Activated CD4-positive, CD25-positive, alpha-beta regulatory T cell (primary cell): ENCODE results near the gene ZBTB7A.

Experiments used
- DNase-seq, 4 experiments: peaks; one replicate each; lab custom pipeline; 2025; lab: John Stamatoyannopoulos, UW

Gene ZBTB7A

GRCh38 chr19:4094291-4094690 is 27.6 kb upstream of the ZBTB7A start:
- no peak for DNase-seq

- no peak for DNase-seq
Measured at GRCh38 chr19:4093643-4094175, 27.0 kb upstream of the ZBTB7A start.

GRCh38 chr19:4090356-4091220 is 23.9 kb upstream of the ZBTB7A start:
- DNase-seq: no peak

GRCh38 chr19:4089946-4090345 is 23.2 kb upstream of the ZBTB7A start:
- DNase-seq: no peak

GRCh38 chr19:4089400-4089908 is 22.8 kb upstream of the ZBTB7A start:
- DNase-seq: peak in 1 of 4 experiments; percentile 14

- DNase-seq: no peak
Measured at GRCh38 chr19:4088975-4089374, 22.3 kb upstream of the ZBTB7A start.

- DNase-seq: no peak
Measured at GRCh38 chr19:4087787-4088679, 21.3 kb upstream of the ZBTB7A start.

- DNase-seq: no peak
Measured at GRCh38 chr19:4086411-4086867, 19.7 kb upstream of the ZBTB7A start.

- no peak for DNase-seq
Measured at GRCh38 chr19:4084547-4084877, 17.8 kb upstream of the ZBTB7A start.

GRCh38 chr19:4083677-4084546 is 17.2 kb upstream of the ZBTB7A start:
- DNase-seq: no peak

- no peak for DNase-seq
Measured at GRCh38 chr19:4082172-4082571, 15.5 kb upstream of the ZBTB7A start.

GRCh38 chr19:4081441-4082129 is 14.9 kb upstream of the ZBTB7A start:
- DNase-seq: no peak

GRCh38 chr19:4080473-4080872 is 13.8 kb upstream of the ZBTB7A start:
- DNase-seq: no peak

- DNase-seq: peak in 1 of 4 experiments; percentile 32
Measured at GRCh38 chr19:4077800-4078684, 11.3 kb upstream of the ZBTB7A start.

- DNase-seq: no peak
Measured at GRCh38 chr19:4077007-4077374, 10.3 kb upstream of the ZBTB7A start.

- DNase-seq: no peak
Measured at GRCh38 chr19:4075373-4075772, 8.7 kb upstream of the ZBTB7A start.

GRCh38 chr19:4071610-4072009 is 4.9 kb upstream of the ZBTB7A start:
- DNase-seq: no peak

- DNase-seq: peak in 2 of 4 experiments; percentile 18 to 49
Measured at GRCh38 chr19:4069331-4069959, 2.7 kb upstream of the ZBTB7A start.
